Progenitor cell of endocrine pancreas (in vitro differentiated cells): ENCODE results near the gene DNAJB6. TPM values are rescaled to one million over a fixed set of nuclear protein-coding genes. Genes with fewer than 3 reads are reported as not detected.

Experiments
- DNase-seq: peaks from one replicate; pipeline ENCODE4 v3.0.0; 2021; ENCODE audit warnings: low spot score; ENCODE audit not compliant: unreplicated experiment
- H3K27ac Mint-ChIP-seq: 2 replicates; pipeline ENCODE4 v1.8.0; 2021; ENCODE audit warnings: mild to moderate bottlenecking, moderate library complexity, mixed read lengths
- H3K27me3 Mint-ChIP-seq: 2 replicates; pipeline ENCODE4 v1.8.0; 2021; ENCODE audit warnings: mixed read lengths
- H3K36me3 Mint-ChIP-seq: 2 replicates; pipeline ENCODE4 v1.8.0; 2022; ENCODE audit warnings: mixed read lengths; ENCODE audit not compliant: insufficient read depth
- H3K4me1 Mint-ChIP-seq: 2 replicates; pipeline ENCODE4 v1.8.0; 2021; ENCODE audit warnings: low read depth, mixed read lengths
- H3K4me3 Mint-ChIP-seq: 2 replicates; pipeline ENCODE4 v1.8.0; 2021; ENCODE audit warnings: low read depth, mild to moderate bottlenecking, moderate library complexity, mixed read lengths
- H3K9me3 Mint-ChIP-seq: 2 replicates; pipeline ENCODE4 v1.8.0; 2021; ENCODE audit warnings: low read depth, mixed read lengths
- total RNA-seq: library from RNA; stranded (reverse); gene quantifications from 2 replicates; pipeline ENCODE4 v1.2.1, GENCODE V29; 2021
- TF ChIP-seq, protein P1 (sequence below): fragments of 200-600 bp; sonication (generic); IDR thresholded peaks from one replicate; pipeline ENCODE4 v1.5.0; 2021; ENCODE audit warnings: antibody characterized with exemption, mild to moderate bottlenecking; ENCODE audit not compliant: unreplicated experiment

DNAJB6 gene
- total RNA-seq, 1 donor from 2014 or later, result 119 TPM

DNA sequence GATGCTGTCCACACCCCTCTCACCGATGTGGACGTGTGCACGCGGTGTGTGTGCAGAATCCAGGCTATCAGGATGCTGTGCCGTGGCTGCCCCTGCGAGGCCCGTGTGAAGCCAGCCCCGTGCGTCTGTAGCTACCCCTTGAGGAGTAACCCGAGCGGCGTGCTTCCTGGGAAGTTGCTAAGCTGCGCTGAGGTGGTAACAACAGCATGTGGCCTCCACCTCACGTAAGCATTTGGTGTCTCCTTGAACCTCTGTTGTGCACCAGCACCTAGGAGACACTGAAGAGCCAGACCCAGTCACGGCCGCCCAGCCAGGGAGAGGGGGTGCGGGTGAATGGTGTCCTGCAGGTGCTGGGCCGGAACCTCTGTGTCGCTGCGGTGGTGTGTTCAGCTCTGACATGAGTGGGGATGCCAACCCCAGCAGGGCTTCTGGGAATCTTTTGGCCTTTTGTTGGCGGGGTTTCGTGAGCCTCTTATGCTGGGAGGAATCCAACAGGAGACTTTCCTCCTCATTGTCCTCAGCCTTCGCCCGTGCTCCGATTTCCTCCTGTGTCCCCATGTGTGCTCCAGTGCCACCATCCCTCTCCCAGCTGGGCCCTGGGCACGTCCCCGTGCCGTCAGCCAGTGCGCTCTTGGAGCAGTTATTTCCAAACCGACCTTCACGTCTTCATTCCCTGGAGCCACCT is 60.4 kb downstream of the DNAJB6 start:
- H3K9me3 Mint-ChIP-seq, result no peaks in the 10 kb centered on the region
- H3K27me3 Mint-ChIP-seq, result no peaks in the 10 kb centered on the region
- peak overlapping the region; percentile 93 for H3K27ac Mint-ChIP-seq
- H3K4me3 Mint-ChIP-seq, result no peak overlapping the region
- TF ChIP-seq, protein P1, sequence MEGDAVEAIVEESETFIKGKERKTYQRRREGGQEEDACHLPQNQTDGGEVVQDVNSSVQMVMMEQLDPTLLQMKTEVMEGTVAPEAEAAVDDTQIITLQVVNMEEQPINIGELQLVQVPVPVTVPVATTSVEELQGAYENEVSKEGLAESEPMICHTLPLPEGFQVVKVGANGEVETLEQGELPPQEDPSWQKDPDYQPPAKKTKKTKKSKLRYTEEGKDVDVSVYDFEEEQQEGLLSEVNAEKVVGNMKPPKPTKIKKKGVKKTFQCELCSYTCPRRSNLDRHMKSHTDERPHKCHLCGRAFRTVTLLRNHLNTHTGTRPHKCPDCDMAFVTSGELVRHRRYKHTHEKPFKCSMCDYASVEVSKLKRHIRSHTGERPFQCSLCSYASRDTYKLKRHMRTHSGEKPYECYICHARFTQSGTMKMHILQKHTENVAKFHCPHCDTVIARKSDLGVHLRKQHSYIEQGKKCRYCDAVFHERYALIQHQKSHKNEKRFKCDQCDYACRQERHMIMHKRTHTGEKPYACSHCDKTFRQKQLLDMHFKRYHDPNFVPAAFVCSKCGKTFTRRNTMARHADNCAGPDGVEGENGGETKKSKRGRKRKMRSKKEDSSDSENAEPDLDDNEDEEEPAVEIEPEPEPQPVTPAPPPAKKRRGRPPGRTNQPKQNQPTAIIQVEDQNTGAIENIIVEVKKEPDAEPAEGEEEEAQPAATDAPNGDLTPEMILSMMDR, result no peak
- peaks cover 26% of the 10 kb centered on the region for H3K36me3 Mint-ChIP-seq
- H3K4me1 Mint-ChIP-seq, result peaks cover 17% of the 10 kb centered on the region
- no peak for DNase-seq

DNA sequence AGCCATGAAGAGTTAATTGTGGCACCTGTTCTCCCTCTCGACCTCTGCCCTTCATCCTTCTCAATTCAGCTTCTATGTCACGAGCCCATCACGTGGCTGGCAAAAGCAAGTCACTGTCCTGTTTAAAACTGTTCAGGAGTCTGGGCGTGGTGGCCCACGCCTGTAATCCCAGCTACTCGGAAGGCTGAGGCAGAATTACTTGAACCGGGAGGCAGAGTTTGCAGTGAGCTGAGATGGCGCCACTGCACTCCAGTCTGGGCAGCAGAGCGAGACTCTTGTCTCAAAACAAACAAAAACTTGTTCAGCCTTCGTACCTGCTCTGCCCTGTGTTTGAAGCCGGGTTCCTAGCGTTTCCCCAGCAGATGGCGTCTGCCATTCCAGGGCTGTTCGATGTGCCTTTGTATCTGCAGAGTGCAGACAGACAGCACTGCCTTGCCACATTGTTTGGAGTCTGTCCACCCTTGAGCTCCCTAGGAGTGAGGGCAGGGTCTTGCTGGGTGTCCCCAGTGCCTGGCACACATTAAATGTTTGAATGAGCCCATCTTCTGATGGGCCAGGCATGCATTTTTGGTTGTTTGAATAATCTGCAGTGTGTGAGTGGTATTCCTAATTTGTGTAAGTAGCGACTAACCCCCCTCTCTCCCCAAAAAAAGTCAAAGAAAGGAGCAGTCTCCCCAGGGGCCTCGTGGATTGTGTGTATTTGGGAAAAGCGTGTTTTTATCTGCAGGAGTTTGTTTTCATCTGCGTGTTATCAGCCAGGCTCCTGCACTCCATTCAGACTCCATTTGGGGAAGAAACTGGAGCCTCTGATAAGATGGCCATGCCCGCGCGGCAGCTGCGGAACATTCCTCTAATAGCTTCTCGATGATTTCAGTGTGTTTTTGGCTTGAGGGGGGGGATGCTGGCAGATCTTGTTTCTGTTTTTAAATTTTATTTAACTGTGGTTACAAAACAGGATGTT is 61.2 kb downstream of the DNAJB6 start:
- Mint-ChIP-seq H3K4me3 (no peak overlapping the region), H3K4me1 (peaks cover 19% of the 10 kb centered on the region), H3K27ac (peak overlapping the region; percentile 93), H3K27me3 (no peaks in the 10 kb centered on the region), H3K36me3 (peaks cover 26% of the 10 kb centered on the region), H3K9me3 (no peaks in the 10 kb centered on the region)
- peak; percentile 39 for DNase-seq
- TF ChIP-seq, protein P1, result peak; percentile 69

DNA sequence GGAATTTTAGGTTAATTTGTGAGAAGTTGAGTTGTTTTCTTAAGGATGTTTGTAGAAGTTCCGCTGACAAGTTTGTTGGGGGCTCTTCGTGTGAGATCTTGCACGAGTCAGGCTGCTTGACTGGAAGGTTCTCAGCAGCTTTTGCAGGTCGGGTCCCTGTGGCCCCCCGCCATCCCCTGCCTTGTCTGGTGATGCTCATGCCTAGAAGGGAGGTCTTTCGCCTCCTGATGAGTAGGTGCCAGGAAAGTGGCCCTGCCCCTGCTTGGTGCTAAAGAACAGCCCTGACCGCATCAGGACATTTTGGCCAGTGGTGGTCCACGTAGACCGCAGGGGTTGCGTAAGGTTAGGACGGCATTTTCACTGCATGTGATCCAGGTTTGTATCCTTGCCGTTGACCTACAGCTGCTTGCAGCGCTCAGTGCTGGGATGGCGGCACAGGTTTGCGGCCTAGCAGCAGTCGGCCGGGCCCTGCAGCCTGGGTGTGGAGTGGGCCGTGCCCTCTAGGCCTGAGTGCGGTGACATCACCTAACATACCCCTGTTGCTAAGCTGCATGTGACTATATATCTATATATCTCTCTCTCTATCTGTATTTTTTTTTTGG is 62.4 kb downstream of the DNAJB6 start:
- H3K9me3 Mint-ChIP-seq, result no peaks in the 10 kb centered on the region
- H3K27me3 Mint-ChIP-seq, result no peaks in the 10 kb centered on the region
- peak overlapping the region; percentile 56 for H3K27ac Mint-ChIP-seq
- TF ChIP-seq, protein P1, result no peak
- H3K36me3 Mint-ChIP-seq, result peaks cover 26% of the 10 kb centered on the region
- no peak overlapping the region for H3K4me3 Mint-ChIP-seq
- H3K4me1 Mint-ChIP-seq, result peaks cover 21% of the 10 kb centered on the region
- no peak for DNase-seq

DNA sequence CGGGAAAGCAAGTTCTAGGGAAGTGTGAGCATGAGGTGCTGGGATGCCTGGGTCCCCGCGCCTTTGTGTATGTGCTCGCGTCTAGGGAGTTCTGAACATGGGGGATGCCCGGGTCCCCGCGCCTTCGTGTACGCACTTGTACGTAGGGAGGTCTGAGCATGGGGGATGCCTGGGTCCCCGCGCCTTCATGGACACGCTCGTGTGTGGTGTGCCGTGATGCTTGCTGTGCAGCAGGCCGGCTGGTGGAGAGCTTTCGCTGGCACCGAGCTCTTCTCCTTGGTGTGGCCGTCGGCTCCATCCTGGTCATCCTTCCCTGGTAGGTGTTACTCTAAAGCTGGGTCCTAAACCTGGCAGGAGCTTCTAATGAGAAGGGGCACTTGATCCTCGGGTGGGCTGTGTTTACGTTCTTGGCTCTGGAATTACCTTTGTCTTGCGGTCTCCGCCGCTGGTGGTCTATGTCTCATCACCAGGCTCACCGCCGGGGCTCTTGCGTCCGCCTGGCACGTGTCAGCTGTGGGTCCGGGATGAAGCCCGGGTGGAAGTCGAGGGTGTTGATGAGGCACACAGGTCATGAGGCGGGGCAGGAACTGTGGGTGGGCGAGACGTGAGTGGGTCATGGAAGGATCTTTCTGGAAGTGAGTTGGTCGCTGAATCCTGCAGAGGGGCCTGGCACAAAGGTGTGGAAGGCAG is 63.5 kb downstream of the DNAJB6 start:
- H3K27me3 Mint-ChIP-seq, result no peaks in the 10 kb centered on the region
- H3K36me3 Mint-ChIP-seq, result peaks cover 27% of the 10 kb centered on the region
- no peak overlapping the region for H3K4me3 Mint-ChIP-seq
- peaks cover 21% of the 10 kb centered on the region for H3K4me1 Mint-ChIP-seq
- TF ChIP-seq, protein P1, result no peak
- H3K27ac Mint-ChIP-seq, result no peak overlapping the region
- no peaks in the 10 kb centered on the region for H3K9me3 Mint-ChIP-seq
- no peak for DNase-seq
